Measurements from ENCODE around the gene PCDH9.

Gene PCDH9

GRCh38 chr13:67229481-67230403, at the start of gene PCDH9:
Gene PCDH9 (minus strand): TSS chr13:67230336. CDS start chr13:67228440, 1,896 bp downstream.
- DNase-seq, result no peak

- peak in 1 of 2 experiments; percentile 31 for DNase-seq
Observed at GRCh38 chr13:67278235-67278634, 48.1 kb upstream of the PCDH9 start.

DNA sequence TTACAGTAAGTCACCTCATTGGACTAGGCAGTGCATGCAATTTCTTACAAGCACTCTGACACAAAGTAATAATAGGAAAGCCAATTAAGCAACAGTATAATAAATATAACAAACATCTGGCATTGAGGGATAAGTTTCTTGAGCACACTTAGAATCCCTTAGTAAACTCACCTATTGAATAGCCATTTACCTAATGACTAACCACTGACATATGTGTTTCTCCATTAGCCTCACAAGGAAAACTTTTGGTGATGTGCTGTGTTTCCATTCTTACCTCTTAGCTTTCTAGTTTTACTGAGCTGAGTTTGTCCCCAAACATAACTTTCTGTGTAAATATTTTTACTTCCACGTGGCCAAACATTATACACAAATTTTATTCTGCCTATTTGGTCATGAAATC, 47.4 kb upstream of the PCDH9 start:
- no peak for DNase-seq

DNA sequence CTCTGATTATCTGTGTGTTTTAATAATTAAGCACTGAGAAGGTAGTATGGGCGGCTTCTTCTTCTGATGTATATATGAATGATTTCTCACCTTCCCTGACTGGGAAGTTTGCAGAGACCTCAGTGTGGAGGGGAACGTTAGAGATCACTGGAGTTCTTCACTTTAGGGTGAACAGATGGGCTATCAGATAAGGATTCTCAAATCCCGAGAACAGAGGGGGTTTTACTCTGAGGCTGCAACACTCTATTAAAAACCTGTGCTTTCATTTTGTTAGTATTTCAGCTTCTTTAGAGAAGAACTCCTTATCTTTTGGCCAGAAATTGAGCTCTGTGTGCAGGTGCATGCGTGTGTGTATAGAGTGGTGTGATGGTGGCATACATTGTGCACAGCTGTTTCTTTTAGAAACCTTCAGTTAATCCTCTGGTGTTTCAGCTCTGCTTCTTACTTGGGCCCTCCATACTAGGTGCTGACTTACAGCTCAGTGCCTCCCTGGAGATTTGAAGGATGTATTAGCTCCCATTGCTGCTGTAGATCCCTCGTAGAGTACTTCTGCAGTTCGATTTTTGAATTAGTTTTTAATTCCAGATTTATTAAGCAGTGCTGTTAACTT, 45.3 kb upstream of the PCDH9 start:
- DNase-seq, result no peak

DNA sequence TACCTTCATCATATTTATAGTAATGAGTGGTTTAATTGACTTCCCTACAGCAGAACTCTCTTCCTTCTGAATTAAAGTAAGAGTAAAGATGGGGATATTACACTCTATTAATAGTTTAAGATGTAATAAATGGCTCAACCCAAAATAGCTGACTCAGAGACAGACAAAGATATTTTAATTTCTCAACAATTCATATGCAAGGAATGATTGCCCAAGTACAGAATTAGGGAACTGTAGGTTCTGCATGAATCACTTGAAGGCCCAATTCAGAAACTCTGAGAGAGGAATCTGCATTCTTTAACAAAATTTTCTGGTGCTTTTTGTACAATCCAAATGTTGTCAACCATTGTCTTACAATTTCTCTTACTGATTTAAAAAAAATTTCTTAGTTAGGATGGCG, 42.9 kb upstream of the PCDH9 start:
- DNase-seq, result no peak

- DNase-seq, result no peak
Observed at GRCh38 chr13:67267136-67267535, 37.0 kb upstream of the PCDH9 start.

- no peak for DNase-seq
Observed at GRCh38 chr13:67259208-67259607, 29.1 kb upstream of the PCDH9 start.

GRCh38 chr13:67258482-67258881, 28.3 kb upstream of the PCDH9 start:
- DNase-seq, result no peak

DNA sequence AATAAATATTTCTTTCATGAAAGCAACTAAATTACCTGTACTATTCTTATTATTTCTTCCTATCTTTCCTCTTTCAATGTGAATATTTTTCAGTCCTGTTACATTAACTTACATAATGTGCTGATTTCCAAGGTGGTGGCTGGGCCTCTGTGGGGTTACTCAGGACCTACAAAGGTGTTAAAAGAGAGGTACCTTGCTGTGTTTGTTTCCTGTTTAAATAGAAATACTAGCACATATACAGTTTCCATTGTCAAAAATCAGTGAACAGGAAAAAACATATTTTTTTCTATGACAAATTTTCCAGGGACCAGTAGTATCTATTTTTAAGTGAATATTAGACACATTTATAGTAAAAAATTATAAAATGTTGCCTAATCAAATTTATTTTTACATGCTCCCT, 8.7 kb upstream of the PCDH9 start:
- no peak for DNase-seq

DNA sequence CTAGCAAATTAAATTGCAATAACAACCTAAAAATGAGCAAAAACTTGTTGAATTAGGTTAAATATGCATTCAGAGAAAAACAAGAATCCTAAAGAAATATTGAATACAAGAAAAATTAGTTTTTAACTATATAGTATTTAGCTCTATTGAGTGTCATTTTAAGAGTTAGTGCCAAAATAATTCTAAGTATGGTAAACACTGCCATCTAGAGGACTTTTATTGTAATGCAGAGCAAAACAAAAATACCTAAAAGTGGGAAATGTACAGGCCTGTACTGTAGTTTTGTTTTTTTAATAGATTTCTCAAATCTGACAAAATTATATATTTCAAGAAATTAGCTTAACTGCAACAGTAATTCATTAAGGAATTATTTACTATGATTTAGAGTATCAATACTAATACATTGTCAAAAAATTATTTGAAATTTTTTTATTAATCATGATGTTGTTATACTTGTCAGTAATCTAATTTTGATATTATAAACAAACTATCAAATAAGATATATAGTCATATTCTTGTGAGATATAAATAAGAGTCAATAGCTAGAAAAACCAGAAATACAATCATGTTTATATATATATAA, 8.2 kb upstream of the PCDH9 start:
- peak in 1 of 2 experiments; percentile 13 for DNase-seq

- DNase-seq, result no peak
Observed at GRCh38 chr13:67235265-67235664, 5.1 kb upstream of the PCDH9 start.

DNA sequence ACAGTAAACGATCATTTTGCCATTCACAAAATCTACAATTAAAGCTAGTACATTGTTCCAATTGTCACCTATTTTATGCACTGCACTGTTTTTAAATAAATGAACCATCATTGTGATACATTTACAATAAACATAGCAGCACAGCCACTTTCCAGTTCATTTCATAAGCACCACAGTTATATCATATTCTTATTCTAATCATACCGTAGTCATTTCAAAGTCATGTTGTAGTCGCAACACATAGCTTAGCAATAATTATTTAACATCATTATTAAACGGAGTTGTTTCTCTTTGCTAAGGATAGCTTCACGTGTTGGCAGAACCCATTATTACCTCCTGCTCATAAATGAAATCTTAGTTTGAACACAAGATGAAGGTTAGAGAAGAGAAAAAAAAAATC, 2.2 kb upstream of the PCDH9 start:
- DNase-seq, result no peak

DNA sequence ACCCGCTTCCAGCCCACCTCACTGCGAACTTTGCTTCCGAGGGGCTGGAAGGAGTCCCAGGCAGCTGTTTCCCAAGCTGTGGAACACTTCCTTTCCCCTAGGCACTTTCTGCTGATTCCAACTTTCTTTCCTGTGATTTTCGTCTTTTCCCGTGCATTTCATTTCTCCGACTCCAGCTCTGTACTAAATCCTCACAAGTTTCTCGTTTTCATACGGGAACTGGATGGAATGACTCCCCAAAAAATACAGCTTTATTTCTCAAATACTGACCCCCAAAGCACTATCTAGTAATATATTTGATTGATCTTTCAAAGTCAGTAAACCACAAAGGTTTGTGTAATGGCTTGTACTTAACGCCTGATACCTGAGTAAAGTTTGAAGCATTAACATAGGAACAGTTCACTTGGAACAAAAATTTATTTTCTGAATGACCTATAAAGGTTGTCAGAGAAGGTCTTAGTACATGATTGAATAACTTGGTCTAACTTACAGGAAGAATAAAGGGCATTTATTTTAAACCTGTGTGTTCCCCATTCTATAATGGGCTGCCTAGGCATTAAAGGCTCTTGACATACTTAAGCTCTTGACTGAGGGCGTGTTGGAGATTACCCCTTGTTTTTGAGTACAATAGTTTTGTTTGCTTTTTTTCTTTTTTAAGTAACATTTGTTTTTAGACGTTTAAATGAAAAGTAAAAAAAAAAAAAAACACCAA, 1.3 kb upstream of the PCDH9 start:
- no peak for DNase-seq

GRCh38 chr13:67230404-67231288, 510 bp upstream of the PCDH9 start:
- DNase-seq, result peak; percentile 67 to 83

GRCh38 chr13:67228916-67229315, 1.2 kb downstream of the PCDH9 start:
- no peak for DNase-seq

- no peak for DNase-seq
Observed at GRCh38 chr13:67228031-67228430, 2.1 kb downstream of the PCDH9 start.

GRCh38 chr13:67227131-67227983, 2.8 kb downstream of the PCDH9 start:
- no peak for DNase-seq

DNA sequence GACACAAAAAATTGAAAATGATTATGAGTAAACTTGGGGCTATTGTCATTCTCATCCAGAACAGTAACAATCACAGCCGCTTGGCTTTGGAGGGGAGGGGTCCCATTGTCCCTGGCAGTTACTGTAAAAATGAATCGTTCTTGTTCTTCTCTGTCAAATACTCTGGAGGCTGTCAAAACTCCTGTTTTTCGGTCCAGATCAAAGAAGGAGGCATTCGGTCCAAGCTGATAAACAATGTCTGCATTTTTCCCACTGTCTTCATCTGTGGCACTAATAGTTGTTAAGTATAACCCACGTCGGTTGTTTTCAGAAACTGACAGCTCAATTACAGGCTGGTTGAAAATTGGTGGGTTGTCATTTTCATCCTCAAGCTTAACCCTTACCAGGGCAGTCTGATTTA, 3.4 kb downstream of the PCDH9 start:
- DNase-seq, result no peak

DNA sequence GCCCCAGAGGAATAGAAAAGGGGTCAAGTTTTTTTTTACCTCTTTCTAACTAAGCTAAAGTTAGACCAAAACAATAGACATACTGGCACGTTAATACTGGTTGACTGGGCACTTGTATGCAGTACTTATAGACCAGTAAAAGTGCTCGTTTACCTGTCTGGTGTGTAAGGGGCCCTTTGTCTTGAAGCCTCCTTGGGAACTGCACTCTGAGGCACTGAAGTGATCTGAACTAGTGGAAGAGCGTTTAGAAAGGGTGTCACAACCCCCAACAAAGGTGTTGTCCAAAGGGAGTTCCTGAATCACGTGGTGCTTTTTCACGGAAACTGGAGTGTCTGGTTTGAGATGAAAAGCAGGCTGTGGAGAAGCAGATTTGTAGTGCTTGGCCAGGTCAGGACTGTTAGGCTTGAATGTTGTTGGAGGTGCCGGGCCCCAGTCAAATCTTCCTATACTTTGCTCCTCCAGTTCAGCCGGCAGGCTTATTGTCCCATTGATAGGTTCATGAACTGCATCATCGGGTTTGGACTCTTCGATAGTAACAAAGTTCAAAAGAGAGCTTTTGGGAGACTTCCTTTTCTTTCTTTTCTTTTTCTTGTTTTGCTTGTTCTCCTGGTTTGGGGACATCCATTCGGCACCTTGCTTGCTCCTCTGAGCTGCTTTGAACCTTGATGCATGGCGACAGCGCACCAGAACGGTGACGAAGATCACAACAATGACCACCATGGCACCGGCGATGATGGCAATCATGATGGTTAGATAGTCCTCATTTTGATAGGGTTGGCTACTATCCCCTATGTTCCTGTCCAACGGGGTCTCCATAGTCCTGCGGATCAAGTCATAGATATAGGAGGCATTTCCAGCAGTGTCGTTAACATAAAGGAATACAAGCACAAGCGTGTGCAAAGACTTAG, 4.6 kb downstream of the PCDH9 start:
- DNase-seq, result no peak
